HEK293 (cell line): Measurements from ENCODE around the gene WDR18.

ENCODE experiments used
- BCL6B ChIP-seq: fragments of 450-650 bp; formaldehyde crosslinking; IDR thresholded peaks from 2 replicates; pipeline ENCODE4 v1.5.1; 2017; ENCODE audit warnings: missing biosample characterization, missing genetic modification characterization
- GLI2 ChIP-seq: fragments of 450-650 bp; formaldehyde crosslinking; IDR thresholded peaks from 2 replicates; pipeline ENCODE4; 2017; ENCODE audit warnings: missing biosample characterization, missing genetic modification characterization, low read depth, borderline replicate concordance
- HIC1 ChIP-seq: fragments of 450-650 bp; formaldehyde crosslinking; IDR thresholded peaks from 2 replicates; pipeline ENCODE4 v1.5.1; 2016; ENCODE audit warnings: missing biosample characterization, missing genetic modification characterization
- HOXA7 ChIP-seq: sonication (generic); formaldehyde crosslinking; IDR thresholded peaks from 2 replicates; pipeline ENCODE4 v1.8.1; 2022; ENCODE audit warnings: missing genetic modification reagents, borderline replicate concordance
- INSM2 ChIP-seq: fragments of 450-650 bp; formaldehyde crosslinking; IDR thresholded peaks from 2 replicates; pipeline ENCODE4 v1.5.1; 2016; ENCODE audit warnings: missing biosample characterization, missing genetic modification characterization
- KLF7 ChIP-seq: fragments of 450-650 bp; formaldehyde crosslinking; IDR thresholded peaks from 2 replicates; pipeline ENCODE4 v1.5.1; 2016; ENCODE audit warnings: missing biosample characterization, missing genetic modification characterization, borderline replicate concordance
- RBAK ChIP-seq: fragments of 450-650 bp; formaldehyde crosslinking; IDR thresholded peaks from 2 replicates; pipeline ENCODE4 v1.5.1; 2016; ENCODE audit warnings: missing biosample characterization, missing genetic modification characterization
- REPIN1 ChIP-seq: fragments of 450-650 bp; formaldehyde crosslinking; IDR thresholded peaks from 2 replicates; pipeline ENCODE4 v1.5.1; 2017; ENCODE audit warnings: missing biosample characterization, missing genetic modification characterization, low read depth
- SALL2 ChIP-seq: fragments of 450-650 bp; formaldehyde crosslinking; IDR thresholded peaks from 2 replicates; pipeline ENCODE4 v1.5.0; 2017; ENCODE audit warnings: missing biosample characterization, mild to moderate bottlenecking, missing genetic modification characterization, borderline replicate concordance
- TRIM28 ChIP-seq: IDR thresholded peaks from 2 replicates; pipeline ENCODE4 v1.6.1; 2011; ENCODE audit warnings: low read length, control low read depth, borderline replicate concordance
- ZFP69B ChIP-seq: fragments of 450-650 bp; formaldehyde crosslinking; IDR thresholded peaks from 2 replicates; pipeline ENCODE4 v1.5.1; 2016; ENCODE audit warnings: missing biosample characterization, missing genetic modification characterization
- ZNF146 ChIP-seq: fragments of 450-650 bp; formaldehyde crosslinking; IDR thresholded peaks from 2 replicates; pipeline ENCODE4 v1.5.1; 2016; ENCODE audit warnings: missing biosample characterization, missing genetic modification characterization
- ZNF148 ChIP-seq: fragments of 450-650 bp; formaldehyde crosslinking; IDR thresholded peaks from 2 replicates; pipeline ENCODE4 v1.5.0; 2017; ENCODE audit warnings: missing biosample characterization, missing genetic modification characterization, borderline replicate concordance
- ZNF16 ChIP-seq: fragments of 450-650 bp; formaldehyde crosslinking; IDR thresholded peaks from 2 replicates; pipeline ENCODE4 v1.5.1; 2016; ENCODE audit warnings: low read depth, missing biosample characterization, missing genetic modification characterization
- ZNF174 ChIP-seq: fragments of 450-650 bp; formaldehyde crosslinking; IDR thresholded peaks from 2 replicates; pipeline ENCODE4 v1.5.0; 2017; ENCODE audit warnings: missing biosample characterization, mild to moderate bottlenecking, missing genetic modification characterization
- ZNF214 ChIP-seq: fragments of 450-650 bp; formaldehyde crosslinking; IDR thresholded peaks from 2 replicates; pipeline ENCODE4 v1.5.1; 2017; ENCODE audit warnings: missing biosample characterization, mild to moderate bottlenecking, missing genetic modification characterization, borderline replicate concordance
- ZNF221 ChIP-seq: fragments of 450-650 bp; formaldehyde crosslinking; IDR thresholded peaks from 2 replicates; pipeline ENCODE4 v1.5.1; 2017; ENCODE audit warnings: missing biosample characterization, missing genetic modification characterization, borderline replicate concordance
- ZNF302 ChIP-seq: fragments of 450-650 bp; formaldehyde crosslinking; IDR thresholded peaks from 2 replicates; pipeline ENCODE4 v1.5.1; 2016; ENCODE audit warnings: missing biosample characterization, missing genetic modification characterization, low read depth
- ZNF311 ChIP-seq: fragments of 450-650 bp; formaldehyde crosslinking; IDR thresholded peaks from 2 replicates; pipeline ENCODE4 v1.5.1; 2017; ENCODE audit warnings: missing biosample characterization, missing genetic modification characterization, borderline replicate concordance
- ZNF350 ChIP-seq: fragments of 450-650 bp; formaldehyde crosslinking; IDR thresholded peaks from 2 replicates; pipeline ENCODE4 v1.5.0; 2017; ENCODE audit warnings: missing biosample characterization, mild to moderate bottlenecking, missing genetic modification characterization
- ZNF404 ChIP-seq: fragments of 450-650 bp; formaldehyde crosslinking; IDR thresholded peaks from 2 replicates; pipeline ENCODE4 v1.5.1; 2017; ENCODE audit warnings: missing biosample characterization, missing genetic modification characterization
- ZNF426 ChIP-seq: fragments of 450-650 bp; formaldehyde crosslinking; IDR thresholded peaks from 2 replicates; pipeline ENCODE4 v1.5.1; 2017; ENCODE audit warnings: missing biosample characterization, missing genetic modification characterization, mild to moderate bottlenecking, inconsistent platforms, moderate library complexity
- ZNF48 ChIP-seq: fragments of 450-650 bp; formaldehyde crosslinking; IDR thresholded peaks from 2 replicates; pipeline ENCODE4 v1.5.1; 2016; ENCODE audit warnings: missing biosample characterization, missing genetic modification characterization
- ZNF585B ChIP-seq: fragments of 450-650 bp; formaldehyde crosslinking; IDR thresholded peaks from 2 replicates; pipeline ENCODE4 v1.5.1; 2016; ENCODE audit warnings: missing biosample characterization, missing genetic modification characterization
- ZNF626 ChIP-seq: fragments of 450-650 bp; sonication (Bioruptor Pico); formaldehyde crosslinking; IDR thresholded peaks from 2 replicates; pipeline ENCODE4 v1.5.1; 2018; ENCODE audit warnings: missing biosample characterization, missing genetic modification characterization, inconsistent platforms
- ZNF629 ChIP-seq: fragments of 450-650 bp; formaldehyde crosslinking; IDR thresholded peaks from 2 replicates; pipeline ENCODE4 v1.5.1; 2017; ENCODE audit warnings: missing biosample characterization, missing genetic modification characterization
- ZNF639 ChIP-seq: fragments of 450-650 bp; formaldehyde crosslinking; IDR thresholded peaks from 2 replicates; pipeline ENCODE4 v1.5.1; 2016; ENCODE audit warnings: missing biosample characterization, missing genetic modification characterization
- ZNF768 ChIP-seq: fragments of 450-650 bp; formaldehyde crosslinking; IDR thresholded peaks from 2 replicates; pipeline ENCODE4 v1.5.1; 2018; ENCODE audit warnings: missing biosample characterization, mild to moderate bottlenecking, missing genetic modification characterization
- ZSCAN5A ChIP-seq: fragments of 450-650 bp; formaldehyde crosslinking; IDR thresholded peaks from 2 replicates; pipeline ENCODE4 v1.5.1; 2016; ENCODE audit warnings: missing biosample characterization, missing genetic modification characterization

Gene WDR18

GRCh38 chr19:996051-996838 lies 12.1 kb downstream of the WDR18 start (continued):
- no peak for TF ChIP-seq ZNF48 (tag by site-specific recombination)
- TF ChIP-seq ZNF221 (tag by site-specific recombination) = no peak
- no peak for TF ChIP-seq ZNF350
- TF ChIP-seq ZNF768 = no peak
- no peak for TF ChIP-seq RBAK (tag by site-specific recombination)
- no peak for TF ChIP-seq BCL6B
- no peak for TF ChIP-seq ZNF214 (tag by site-specific recombination)
- peak; percentile 93 for TF ChIP-seq ZFP69B (tag by site-specific recombination)
- TF ChIP-seq ZNF148 (tag by site-specific recombination) = no peak
- TF ChIP-seq ZNF626 (tag by site-specific recombination) = no peak
- no peak for TF ChIP-seq ZNF585B
- TF ChIP-seq KLF7 (tag by site-specific recombination) = peak; percentile 57; the same call in 1 of the 2 replicates
- peak; percentile 92 for TF ChIP-seq INSM2 (tag by site-specific recombination)
- TF ChIP-seq REPIN1 (tag by site-specific recombination) = 0 out of 2 replicates have a peak, but pooled peaks have one; percentile 26
- peak; percentile 88; the same call in 1 of the 2 replicates for TF ChIP-seq ZNF639 (tag by site-specific recombination)
- no peak for TF ChIP-seq ZNF174
- TF ChIP-seq ZNF311 (tag by site-specific recombination) = no peak
- TF ChIP-seq ZNF426 (tag by site-specific recombination) = no peak
- TF ChIP-seq GLI2 = no peak
- peak; percentile 96 for TF ChIP-seq HIC1 (tag by site-specific recombination)
- TF ChIP-seq ZSCAN5A (tag by site-specific recombination) = no peak
- TF ChIP-seq SALL2 (tag by site-specific recombination) = no peak
- no peak for TF ChIP-seq ZNF404 (tag by site-specific recombination)
- no peak for TF ChIP-seq ZNF16 (tag by site-specific recombination)
- TF ChIP-seq ZNF629 (tag by site-specific recombination) = peak; percentile 99
- TF ChIP-seq ZNF302 (tag by site-specific recombination) = no peak
- no peak for TF ChIP-seq HOXA7
- TF ChIP-seq ZNF146 (tag by site-specific recombination) = 0 out of 2 replicates have a peak, but pooled peaks have one; percentile 20
- TF ChIP-seq TRIM28 = no peak
